HG02571 (cell line): ENCODE measurements around the gene DNAJC16.
"Not testable (repeated sequence)": the region's sequence is repeated elsewhere in the genome, so short reads cannot be mapped to it uniquely, and the experiment has no call there.

Experiments
- ATAC-seq: cut with Tn5 transposase; IDR thresholded peaks from one replicate; pipeline ENCODE4 v1.9.1; 2021; ENCODE audit warnings: mild to moderate bottlenecking, moderate library complexity; ENCODE audit not compliant: unreplicated experiment

Gene DNAJC16

DNA sequence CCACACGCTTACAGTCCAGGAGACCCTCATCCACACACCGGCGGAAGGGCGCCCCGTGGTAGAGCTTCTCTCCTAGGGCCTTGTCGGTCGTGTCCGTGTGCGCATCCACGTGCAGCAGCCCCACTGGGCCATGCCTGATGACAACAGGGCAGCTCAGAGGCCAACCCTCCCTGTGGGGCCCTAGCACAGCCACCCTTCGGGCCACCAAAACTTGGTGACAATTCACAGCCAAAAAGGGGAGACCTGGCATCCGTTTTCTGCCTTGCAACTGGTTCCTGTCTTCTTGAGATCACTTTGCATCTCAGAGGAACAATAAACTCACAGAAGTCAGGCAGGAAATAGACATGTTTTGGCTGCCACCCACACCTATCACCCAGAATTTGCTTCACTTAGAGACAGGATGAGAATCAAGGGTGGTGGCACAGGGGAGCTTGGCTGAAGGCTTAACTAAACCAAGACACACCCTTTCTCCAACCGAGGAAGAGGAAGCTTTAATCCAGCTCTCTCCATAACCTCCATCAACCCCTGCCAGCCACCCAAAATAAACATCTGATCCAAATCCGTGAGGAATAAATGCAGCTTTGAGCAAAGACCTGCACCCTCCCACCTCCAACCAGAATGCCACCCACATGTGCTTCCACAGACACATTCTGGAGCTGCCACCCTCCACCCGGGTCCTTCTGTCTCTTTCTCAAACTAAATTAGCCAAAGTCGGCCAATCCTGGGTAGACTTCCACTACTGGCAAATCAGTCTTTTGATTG is 52.5 kb downstream of the DNAJC16 start:
- ATAC-seq = no peak

DNA sequence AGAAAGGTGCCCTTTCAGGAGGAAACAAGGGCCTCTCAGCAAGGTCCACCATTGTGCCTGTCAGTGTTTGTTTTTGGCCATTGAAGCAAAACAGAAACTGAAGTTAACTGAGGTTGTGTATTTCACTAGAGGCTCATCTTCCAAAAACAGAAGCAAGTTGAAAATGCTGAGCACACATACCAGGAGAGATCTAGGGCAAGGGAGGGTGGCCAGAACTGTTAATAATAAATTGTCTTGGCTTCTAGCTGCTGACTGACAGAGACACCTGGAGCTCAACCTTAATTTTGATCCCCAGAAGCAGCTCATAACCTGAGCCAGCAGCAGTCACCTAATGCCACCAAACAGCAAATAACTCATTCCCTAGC is 53.0 kb downstream of the DNAJC16 start:
- no peak for ATAC-seq

DNA sequence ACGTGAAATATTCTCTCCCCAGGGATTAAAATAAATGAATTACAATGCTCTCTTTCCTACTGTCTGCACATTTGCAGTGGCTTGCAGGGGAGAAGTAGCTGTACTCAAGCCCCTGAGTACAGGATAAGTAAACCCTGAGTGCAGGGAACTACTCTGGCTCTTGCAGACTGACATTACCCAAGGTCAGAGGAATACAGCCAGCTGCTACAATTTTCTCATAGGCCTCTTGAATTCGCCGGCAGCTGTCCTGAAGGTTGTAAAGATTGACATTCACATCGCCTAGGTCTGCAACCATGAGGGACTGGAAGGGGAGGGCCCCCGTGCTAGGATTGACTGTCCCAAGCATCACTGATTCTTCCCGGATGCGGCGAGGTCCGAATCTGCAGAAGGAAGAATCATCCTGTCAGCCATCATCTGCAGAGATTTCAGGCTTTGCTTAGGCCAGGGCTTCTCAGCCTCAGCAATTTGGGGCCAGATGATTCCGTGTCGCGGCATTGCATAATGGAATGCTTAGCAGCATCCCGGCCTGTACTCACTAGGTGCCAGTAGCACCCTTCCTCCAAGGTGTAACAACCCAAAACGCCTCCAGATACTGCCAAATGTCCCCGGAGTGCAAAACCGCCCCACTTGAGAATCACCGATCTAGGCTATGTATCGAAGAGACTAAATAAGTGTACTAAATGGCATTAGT is 56.5 kb downstream of the DNAJC16 start:
- ATAC-seq = no peak

DNA sequence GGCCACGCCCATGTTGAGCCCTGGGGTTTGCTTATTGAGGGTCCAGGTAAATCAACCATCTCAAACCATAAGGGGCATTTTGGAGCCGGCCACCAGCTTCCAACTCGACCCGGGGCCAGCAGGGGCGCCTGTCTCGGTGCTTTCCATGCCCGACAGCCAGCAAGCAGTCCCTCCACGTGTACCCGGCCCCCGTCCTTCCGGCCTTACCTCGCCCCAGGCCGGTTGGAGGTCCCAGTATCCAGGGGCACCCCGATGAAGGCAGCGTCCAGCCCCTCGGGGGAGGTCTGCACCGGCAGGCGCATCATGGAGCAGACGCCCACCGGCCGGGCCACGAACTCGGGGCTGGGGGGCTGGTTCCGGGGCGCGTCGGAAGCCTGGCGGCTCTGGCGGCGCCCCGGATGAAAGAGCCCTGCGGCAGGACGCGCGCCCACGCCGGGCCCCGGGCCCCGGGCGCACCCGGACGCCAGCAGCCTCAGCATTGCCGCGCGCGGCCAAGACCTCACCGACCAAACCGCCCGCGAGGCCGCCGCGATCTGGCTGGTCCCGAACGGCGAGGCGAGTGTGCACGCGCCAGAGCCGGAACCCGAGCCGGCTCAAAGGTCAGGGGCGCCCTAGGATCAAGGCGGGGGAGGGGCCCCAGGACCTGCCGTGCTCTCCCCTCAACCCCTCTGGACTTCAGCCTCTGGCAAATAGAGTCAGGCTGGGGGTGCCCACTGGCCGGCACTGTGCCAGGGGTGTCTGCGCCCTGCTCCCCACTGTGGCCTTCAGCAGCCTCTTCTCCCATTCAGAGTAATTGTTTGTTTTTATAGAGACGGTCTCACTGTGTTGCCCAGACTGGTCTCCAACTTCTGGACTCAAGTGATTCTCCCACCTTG is 58.1 kb downstream of the DNAJC16 start, which contains the start of gene AGMAT:
Gene AGMAT, minus strand, starts transcription at position 563 of the 875 bp plus-strand sequence. Its CDS starts 84 bp downstream, at position 479.
- no peak for ATAC-seq

DNA sequence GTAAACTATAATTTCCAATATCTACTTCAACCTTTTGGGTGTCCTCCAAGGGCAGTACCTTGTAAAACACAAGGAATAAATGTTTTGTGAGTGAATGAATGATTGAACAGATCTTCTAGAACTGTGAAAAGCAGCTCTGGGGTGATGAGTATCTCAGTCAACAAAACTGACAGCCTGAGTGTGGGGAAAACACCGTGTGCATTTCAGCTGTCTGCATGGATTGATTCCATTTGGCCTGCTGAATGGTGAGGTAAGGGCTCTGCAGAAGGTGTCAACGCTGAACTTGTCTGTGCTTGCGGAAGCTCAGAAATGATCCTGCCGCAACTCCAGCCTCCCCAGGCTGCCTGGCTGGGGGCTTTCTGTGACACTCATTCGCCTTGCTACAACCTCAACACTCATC is 65.6 kb downstream of the DNAJC16 start:
- no peak for ATAC-seq

DNA sequence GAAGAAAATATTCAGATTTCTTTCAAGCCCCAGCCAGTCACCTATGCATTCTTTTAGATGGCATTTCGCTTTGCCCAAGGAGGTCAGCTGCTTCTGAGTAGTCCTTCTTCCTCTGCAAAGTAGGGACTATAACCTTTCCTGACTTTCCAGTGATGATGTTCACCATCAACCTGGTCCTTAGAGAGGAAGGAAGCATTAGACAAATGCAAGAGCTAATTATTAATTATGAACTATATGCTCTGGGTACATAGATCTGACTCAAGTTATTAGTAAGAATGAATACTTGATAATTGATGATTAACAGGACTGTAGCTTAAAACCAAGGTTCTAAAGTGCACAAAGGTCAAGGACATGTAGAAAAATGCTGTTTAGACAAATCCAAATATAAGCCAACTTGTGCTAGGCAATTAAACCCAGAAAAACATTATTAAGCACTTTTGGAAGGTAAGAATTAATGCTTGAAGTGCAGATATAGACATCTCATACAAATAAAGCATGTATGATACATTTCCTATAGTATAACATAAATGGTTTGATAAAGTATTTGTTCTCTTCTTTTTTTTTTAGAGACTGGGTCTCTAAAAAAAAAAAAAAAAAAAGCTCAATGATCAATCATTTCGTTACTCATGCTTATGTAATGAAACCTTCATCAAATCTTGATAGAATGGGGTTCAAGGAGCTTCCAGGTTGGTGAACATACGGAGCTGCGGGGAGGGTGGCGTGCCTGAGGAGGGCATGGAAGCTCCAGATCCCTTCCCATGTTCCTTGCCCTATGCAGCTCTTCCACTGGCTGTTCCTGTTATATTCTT is 69.4 kb downstream of the DNAJC16 start:
- no peak for ATAC-seq

DNA sequence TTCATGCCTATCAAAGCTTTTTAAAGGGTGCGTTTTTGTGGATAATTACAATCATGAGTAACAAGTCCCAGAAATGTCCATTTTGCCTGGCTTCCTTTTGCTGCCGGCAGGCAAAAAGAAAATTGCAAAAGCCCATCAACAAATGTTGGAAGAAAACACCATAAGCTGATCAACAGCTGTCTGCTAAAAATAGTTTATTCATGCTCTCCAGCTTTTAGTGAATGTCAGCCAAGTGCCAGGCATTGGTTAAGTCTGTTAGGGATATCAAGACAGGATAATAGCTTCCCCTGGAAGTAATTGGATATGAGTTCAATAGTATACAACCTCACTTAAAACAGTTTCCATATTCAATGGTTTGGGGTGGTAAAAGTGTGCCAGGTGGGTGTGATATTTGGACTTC is 71.8 kb downstream of the DNAJC16 start:
- ATAC-seq = no peak

DNA sequence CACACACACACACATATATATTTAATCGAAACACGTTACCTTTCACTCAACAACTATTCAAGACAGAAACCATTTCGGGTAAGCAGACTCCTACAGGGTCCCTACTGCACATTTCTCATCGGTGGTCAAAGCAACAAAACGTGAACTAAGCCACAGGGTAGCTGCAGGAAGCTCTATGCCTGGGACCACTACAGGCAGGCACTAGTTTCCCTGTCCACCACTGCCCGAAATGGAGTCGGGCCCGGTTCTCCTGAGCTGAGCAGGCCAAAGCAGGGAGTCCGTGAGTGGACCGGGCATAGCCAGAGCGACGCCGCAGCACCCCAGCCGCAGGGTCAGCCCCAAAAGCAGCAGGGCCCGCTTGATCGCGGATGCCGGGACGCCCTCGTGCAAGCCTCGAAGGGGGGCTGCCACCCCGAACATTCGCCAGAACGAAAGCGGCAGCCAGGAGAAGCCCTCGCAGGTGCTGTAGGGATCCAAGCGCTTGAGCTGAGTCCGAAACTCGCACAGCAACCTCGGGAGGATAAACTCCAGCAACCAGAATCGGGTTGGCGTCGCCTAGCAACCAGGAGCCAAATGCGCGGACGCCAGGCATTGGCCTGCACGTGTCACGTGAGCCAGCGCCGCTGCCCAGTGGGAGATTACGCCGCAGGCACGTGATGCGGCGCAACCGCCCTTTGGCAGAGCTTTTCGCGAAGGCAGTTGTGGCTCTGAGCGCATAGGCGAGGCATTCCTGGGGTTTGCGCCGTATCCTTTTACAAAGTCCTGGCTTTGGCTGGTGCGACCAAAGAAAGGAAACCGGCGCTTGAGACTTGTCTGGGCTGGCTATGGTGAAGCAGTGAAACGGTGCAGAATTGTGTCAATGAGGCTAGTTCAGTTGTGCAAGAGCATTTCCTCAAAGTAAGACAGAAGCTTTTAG is 76.7 kb downstream of the DNAJC16 start:
- ATAC-seq = peak; percentile 90

DNA sequence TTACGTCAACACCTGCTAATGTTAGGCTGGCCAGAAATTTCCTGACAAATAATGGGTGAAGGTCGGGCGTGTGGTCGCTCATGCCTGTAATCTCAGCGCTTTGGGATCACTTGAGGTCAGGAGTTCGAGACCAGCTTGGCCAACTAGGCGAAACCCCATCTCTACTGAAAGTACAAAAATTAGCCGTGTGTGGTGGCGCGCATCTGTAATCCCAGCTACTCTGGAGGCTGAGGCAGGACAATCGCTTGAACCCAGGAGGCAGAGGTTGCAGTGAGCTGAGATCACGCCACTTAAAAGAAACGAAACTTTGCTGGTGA is 77.3 kb downstream of the DNAJC16 start:
- not testable (repeated sequence) for ATAC-seq

DNA sequence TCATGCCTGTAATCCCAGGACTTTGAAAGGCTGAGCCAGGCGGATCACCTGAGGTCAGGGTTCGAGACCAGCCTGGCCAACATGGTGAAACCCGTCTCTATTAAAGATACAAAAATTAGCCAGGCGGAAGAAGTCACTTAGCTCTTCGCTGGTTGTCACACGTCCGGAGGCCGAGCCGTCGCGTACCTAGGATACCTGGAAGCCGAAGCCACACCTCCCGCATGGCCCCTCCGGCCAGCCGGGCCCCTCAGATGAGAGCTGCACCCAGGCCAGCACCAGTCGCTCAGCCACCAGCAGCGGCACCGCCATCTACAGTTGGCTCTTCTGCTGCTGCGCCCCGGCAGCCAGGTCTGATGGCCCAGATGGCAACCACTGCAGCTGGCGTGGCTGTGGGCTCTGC is 77.8 kb downstream of the DNAJC16 start:
- ATAC-seq = not testable (repeated sequence)

DNA sequence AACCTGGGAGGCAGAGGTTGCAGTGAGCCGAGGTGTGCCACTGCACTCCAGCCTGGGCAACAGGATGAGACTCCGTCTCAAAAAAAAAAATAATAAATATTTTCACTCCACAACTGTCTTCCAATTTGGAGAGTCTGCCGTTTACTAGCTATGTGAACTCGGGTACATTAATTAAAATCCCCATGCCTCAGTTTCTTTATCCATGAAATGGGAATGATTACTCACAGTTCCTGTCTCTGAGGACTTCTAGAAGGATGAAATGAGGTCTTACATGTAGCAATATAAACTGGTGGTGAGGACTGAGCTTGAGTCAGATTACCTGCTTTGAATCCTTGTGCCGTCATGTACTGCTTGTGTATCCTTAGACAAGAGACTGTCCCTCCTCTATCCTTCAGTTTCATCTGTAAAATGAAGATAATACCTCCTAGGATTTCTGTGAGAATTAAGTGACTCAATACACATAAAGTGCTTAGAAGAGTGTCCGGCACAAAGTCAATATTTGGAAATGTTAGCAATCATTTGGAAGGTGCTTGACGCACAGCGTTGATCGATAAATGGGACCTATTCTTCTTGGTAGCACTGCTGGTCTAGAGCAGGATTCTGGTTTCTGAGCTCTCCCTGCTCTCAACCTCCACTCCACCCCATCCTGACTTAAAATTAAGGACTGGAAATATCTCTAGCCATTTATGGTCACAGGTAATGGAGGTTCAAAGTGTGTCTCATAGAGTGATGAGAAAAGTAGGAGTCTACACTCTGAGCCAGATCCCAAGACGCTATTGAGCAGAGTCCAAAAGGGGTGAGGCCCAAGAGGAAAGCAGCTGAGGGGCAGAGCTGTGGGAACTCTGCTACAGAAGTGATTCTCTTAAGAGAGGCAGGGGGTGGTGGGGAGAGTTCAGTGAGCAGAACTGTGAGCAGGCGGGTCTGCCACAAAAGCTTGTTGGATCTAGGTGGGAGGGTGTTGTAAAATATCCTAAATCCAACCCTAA is 79.0 kb downstream of the DNAJC16 start:
- no peak for ATAC-seq

DNA sequence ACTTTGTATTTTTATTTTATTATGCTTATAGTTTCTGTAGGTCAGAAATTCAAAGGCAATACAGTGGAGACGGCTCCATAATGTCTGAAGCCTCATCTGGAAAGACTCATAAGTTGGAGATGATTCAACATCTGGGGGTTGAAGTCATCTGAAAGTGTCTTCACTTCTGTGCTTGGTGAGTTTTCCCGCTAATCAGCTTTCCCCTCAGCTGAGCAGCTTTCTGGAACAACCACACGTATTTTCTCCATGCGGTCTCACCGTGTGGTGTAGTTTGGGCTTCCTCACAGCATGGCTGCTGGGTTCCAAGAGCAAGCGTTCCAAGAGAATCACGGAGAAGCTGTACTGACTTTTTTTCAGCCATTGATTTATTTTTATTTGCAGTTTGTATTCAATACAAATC is 83.0 kb downstream of the DNAJC16 start:
- no peak for ATAC-seq

DNA sequence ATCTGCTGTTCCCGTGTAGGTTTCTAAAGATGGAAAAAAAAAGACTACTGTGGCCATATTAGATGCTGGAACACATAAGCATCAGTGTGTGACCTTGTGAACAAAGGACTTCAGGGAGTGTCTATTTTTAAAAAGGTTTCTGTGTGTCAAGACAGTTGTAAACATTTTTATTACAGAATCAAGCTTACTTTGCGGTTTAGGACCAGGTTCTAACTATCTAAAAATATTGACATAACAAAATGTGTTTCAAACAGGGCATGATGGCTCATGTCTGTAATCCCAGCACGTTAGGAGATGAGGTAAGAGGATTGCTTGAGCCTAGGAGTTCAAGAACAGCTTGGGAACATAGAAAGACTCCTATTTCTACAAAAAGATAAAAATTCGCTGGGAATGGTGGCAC is 83.5 kb downstream of the DNAJC16 start:
- no peak for ATAC-seq

DNA sequence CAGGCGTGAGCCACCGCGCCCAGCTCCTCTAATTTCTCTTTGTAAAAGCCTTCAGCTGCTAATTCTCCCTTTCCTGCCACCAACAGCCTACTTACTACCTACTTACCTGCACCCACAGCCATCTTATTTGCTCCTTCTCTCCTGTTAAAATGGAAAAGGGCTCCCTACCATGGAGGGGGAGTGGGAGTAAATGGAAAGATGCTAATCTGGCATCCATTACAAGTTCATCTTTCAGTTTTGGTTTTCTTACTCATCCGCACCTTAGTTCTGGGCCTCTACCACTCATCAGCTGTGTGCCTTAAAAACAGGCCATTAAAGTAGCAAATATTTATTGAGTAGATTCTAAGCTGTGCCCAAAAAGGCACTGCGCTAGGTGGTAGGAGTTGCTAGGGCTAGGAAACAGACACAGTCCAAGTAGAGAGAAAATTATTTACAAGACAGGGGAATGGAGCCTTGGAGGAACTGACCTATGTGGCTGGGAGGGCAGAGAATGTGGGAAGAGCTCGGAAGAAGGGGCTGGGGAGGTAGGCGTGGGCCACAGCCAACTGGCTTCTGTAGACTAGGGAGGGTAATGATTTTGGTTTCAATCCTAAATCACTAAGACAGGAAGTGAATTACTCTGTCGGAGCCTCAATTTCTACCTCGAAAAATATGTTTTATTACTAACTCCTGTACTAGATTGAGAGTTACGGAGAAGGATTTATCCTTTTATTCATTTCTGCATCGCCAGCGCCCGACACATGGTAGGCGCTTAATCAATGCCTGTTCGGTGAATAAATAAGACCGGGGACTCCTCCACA is 89.9 kb downstream of the DNAJC16 start:
- ATAC-seq = peak; percentile 8

DNA sequence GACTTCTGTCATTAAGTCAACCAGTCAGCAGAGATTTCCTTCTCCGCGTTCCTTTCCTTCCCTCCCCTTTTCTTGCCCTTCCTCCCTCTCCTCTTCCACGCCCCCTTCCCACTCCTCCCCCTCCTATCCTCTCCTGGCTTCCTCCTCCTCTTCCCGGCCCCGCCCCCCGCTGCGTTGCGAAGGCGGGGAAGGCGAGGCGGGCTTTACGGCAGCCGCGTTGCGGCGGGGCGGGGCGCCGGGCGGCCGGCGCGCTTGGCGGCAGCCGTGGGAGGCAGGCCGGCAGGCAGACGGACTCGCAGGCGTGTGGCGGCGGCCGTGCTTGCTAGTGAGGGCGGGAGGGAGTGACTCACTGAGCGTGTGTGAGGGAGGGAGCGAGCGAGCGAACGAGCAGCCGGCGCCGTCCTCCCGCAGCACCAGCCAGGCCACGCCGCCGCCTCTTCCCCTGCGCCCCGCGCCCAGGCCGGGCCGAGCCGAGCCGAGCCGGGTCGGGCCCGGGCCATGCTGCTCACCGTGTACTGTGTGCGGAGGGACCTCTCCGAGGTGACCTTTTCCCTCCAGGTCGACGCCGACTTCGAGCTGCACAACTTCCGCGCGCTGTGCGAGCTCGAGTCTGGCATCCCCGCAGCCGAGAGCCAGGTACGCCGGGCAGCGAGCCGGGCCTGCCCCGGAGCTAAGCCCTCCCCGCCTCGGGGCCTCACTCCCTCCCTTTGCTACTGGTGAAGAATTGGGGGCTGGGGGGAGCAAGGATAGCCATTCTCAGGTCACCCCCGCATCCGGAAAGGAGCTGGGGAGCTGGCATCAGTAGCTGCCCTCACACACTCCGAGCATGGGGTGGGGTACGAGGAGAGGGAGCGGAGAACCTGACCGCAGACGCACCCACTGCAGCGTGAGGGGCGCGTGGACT is 90.8 kb downstream of the DNAJC16 start, which contains the start of gene DDI2:
Gene DDI2, plus strand, starts transcription at position 286 of the 904 bp plus-strand sequence. Its CDS starts 213 bp downstream, at position 499.
- peak; percentile 64 for ATAC-seq

DNA sequence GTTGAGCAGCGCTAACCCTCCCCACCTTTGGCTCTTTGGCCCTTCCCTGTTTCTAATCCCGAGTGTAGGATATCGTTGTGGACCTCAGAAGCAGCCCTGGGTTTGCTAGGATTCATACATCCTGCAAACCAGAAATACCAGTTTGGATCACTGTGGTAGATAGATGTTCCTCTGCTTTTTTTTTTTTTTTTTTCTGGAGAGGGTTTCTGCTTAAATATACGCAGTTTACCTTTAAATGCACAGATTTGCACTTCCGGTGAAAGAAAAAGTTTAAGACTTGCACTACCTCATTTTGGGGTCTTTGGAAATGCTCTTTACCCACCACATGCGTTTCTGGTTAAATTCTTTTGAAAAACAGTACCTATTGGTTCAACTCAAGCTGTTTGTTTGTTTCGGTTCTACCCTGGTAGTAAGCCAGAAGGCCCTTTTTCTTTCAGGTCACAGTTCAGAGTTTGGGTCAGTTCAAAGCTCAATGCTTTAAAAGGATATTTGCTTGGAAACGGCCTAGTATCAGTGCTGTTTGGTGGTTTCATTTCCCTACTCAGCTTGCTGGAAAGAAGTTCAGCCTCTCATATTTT is 91.5 kb downstream of the DNAJC16 start:
- ATAC-seq = no peak
